IMR-90 (cell line): ENCODE measurements around the gene TMED3. TPM values are rescaled to one million over a fixed set of nuclear protein-coding genes. Genes with fewer than 3 reads are reported as not detected.

ENCODE experiments used
- ATAC-seq: fragments of 200-7000 bp; cut with Tn5 transposase; 2 replicates; pipeline ENCODE4 v1.9.1; 2020; ENCODE audit warnings: low read depth, mild to moderate bottlenecking, moderate library complexity
- BruUV-seq: library from RNA; stranded (reverse); fragments of 400-500 nt; replicated peaks from 2 replicates; lab custom pipeline; 2021; lab: Mats Ljungman, UMichigan
- CTCF ChIA-PET: fragments of 300-600 bp; formaldehyde crosslinking; extraction: SDS; loops from one replicate; lab custom pipeline; 2021; ENCODE audit warnings: antibody characterized with exemption; lab: Yijun Ruan, JAX
- POLR2A ChIA-PET: fragments of 300-600 bp; sonication (Branson Sonifier 250); formaldehyde crosslinking; loops from one replicate; lab custom pipeline; 2022; ENCODE audit warnings: antibody characterized with exemption; ENCODE audit not compliant: unreplicated experiment; lab: Charles Lee
- DNase-seq: peaks from one replicate; pipeline ENCODE4 v3.0.0; 2013
- H2AFZ ChIP-seq: replicated peaks from 2 replicates; pipeline ENCODE3; 2013; ENCODE audit warnings: low read length, mild to moderate bottlenecking; ENCODE audit not compliant: poor library complexity
- H2AK5ac ChIP-seq: 2 replicates; pipeline ENCODE4 v1.6.1; 2013; ENCODE audit warnings: low read depth, low read length, inconsistent platforms
- H2AK9ac ChIP-seq: replicated peaks from 2 replicates; pipeline ENCODE3; 2013; ENCODE audit warnings: mild to moderate bottlenecking, low read depth, low read length, moderate library complexity; ENCODE audit not compliant: poor library complexity
- H2BK120ac ChIP-seq: 2 replicates; pipeline ENCODE4 v1.6.1; 2013; ENCODE audit warnings: low read depth, low read length, inconsistent platforms
- H2BK15ac ChIP-seq: 3 replicates; pipeline ENCODE4 v1.6.1; 2013; ENCODE audit warnings: low read depth, low read length, inconsistent platforms
- H2BK20ac ChIP-seq: 2 replicates; pipeline ENCODE4 v1.6.1; 2013; ENCODE audit warnings: low read depth, mild to moderate bottlenecking, inconsistent platforms, low read length, moderate library complexity
- H2BK5ac ChIP-seq: 2 replicates; pipeline ENCODE4 v1.6.1; 2013; ENCODE audit warnings: mild to moderate bottlenecking, low read depth, low read length, inconsistent platforms; ENCODE audit not compliant: poor library complexity, severe bottlenecking
- H3K14ac ChIP-seq: replicated peaks from 2 replicates; pipeline ENCODE4 v1.6.1; 2013; ENCODE audit warnings: low read depth, low read length, inconsistent platforms
- H3K18ac ChIP-seq: 2 replicates; pipeline ENCODE4 v1.6.1; 2013; ENCODE audit warnings: low read depth, low read length, control low read depth
- H3K23ac ChIP-seq: 2 replicates; pipeline ENCODE4 v1.6.1; 2013; ENCODE audit warnings: low read depth, low read length, inconsistent platforms
- H3K27ac ChIP-seq: 2 replicates; pipeline ENCODE4 v1.5.1; 2013; ENCODE audit warnings: mild to moderate bottlenecking, control low read depth, low read length; ENCODE audit not compliant: insufficient read depth
- H3K27me3 ChIP-seq: 2 replicates; pipeline ENCODE4 v1.6.1; 2013; ENCODE audit warnings: low read length; ENCODE audit not compliant: control insufficient read depth, insufficient read depth
- H3K36me3 ChIP-seq: 2 replicates; pipeline ENCODE4 v1.6.1; 2013; ENCODE audit warnings: low read length, mixed read lengths; ENCODE audit not compliant: control insufficient read depth, insufficient read depth
- H3K4ac ChIP-seq: 2 replicates; pipeline ENCODE4 v1.6.1; 2013; ENCODE audit warnings: low read depth, low read length, inconsistent platforms
- H3K4me1 ChIP-seq: 2 replicates; pipeline ENCODE4 v1.6.1; 2013; ENCODE audit warnings: low read length, mixed read lengths; ENCODE audit not compliant: control insufficient read depth, insufficient read depth
- H3K4me2 ChIP-seq: 2 replicates; pipeline ENCODE4 v1.6.1; 2013; ENCODE audit warnings: low read depth, mild to moderate bottlenecking, control low read depth, low read length, moderate library complexity
- H3K4me3 ChIP-seq: 2 replicates; pipeline ENCODE4 v1.5.1; 2013; ENCODE audit warnings: low read depth, mild to moderate bottlenecking, control low read depth, low read length, moderate library complexity; ENCODE audit not compliant: insufficient read depth
- H3K56ac ChIP-seq: 2 replicates; pipeline ENCODE4 v1.6.1; 2013; ENCODE audit warnings: low read length, inconsistent platforms; ENCODE audit not compliant: insufficient read depth; ENCODE audit errors: extremely low read depth
- H3K79me1 ChIP-seq, 2 experiments: 2 replicates each; pipeline ENCODE4 v1.6.1; 2013; ENCODE audit warnings: low read length in 2 of 2, inconsistent platforms in 1 of 2, low read depth in 1 of 2
- H3K9ac ChIP-seq: 2 replicates; pipeline ENCODE4 v1.6.1; 2013; ENCODE audit warnings: low read depth, low read length, control low read depth
- H3K9me1 ChIP-seq: 2 replicates; pipeline ENCODE4 v1.6.1; 2013; ENCODE audit warnings: low read length, inconsistent platforms; ENCODE audit not compliant: insufficient read depth
- H3K9me3 ChIP-seq: 2 replicates; pipeline ENCODE4 v1.6.1; 2013; ENCODE audit warnings: low read length; ENCODE audit not compliant: control insufficient read depth, insufficient read depth
- H4K20me1 ChIP-seq: 2 replicates; pipeline ENCODE4 v1.6.1; 2013; ENCODE audit warnings: low read length, inconsistent platforms; ENCODE audit not compliant: insufficient read depth
- H4K5ac ChIP-seq: 2 replicates; pipeline ENCODE4 v1.6.1; 2013; ENCODE audit warnings: mild to moderate bottlenecking, low read depth, low read length, control low read depth
- H4K8ac ChIP-seq, 2 experiments: 2 replicates each; pipeline ENCODE4 v1.6.1; 2013; ENCODE audit warnings: low read depth in 2 of 2, low read length in 2 of 2, control low read depth in 1 of 2, inconsistent platforms in 1 of 2
- H4K91ac ChIP-seq: 2 replicates; pipeline ENCODE4 v1.6.1; 2013; ENCODE audit warnings: low read depth, low read length, inconsistent platforms; ENCODE audit not compliant: insufficient read depth
- WGBS, 2 experiments: methylation state at CpG; one replicate each; pipeline versions ENCODE4 v1.1.5 to v1.1.7; 2013; ENCODE audit warnings: missing lambda C conversion rate in 2 of 2; ENCODE audit not compliant: insufficient read length in 1 of 2; ENCODE audit errors: extremely low coverage in 2 of 2; 5-methylcytosine and 5-hydroxymethylcytosine counted together
- dilution Hi-C: fragments of 300-500 bp; cut with HindIII; formaldehyde crosslinking; loops from one replicate; pipeline ENCODE4 v1.14.3; 2018; ENCODE audit warnings: low sequenced_read_pairs; ENCODE audit not compliant: unreplicated experiment
- in situ Hi-C: fragments of 300-500 bp; cut with MboI; formaldehyde crosslinking; loops from 3 replicates; pipeline ENCODE4 v1.14.3; 2019; ENCODE audit warnings: low sequenced_read_pairs, inconsistent platforms, mixed read lengths
- intact Hi-C: fragments of 100-400 bp; cut with micrococcal nuclease; formaldehyde crosslinking; loops from 2 replicates; pipeline ENCODE4 v1.10.0; 2022
- polyA plus RNA-seq, 3 experiments: library from polyadenylated mRNA; depleted of rRNA; stranded (reverse); fragments of >200 nt; gene quantifications; 2 replicates each; pipeline ENCODE4 v1.2.3, GENCODE V29; 2012; ENCODE audit warnings: low replicate concordance in 1 of 3
- total RNA-seq: library from RNA; depleted of rRNA; stranded (reverse); fragments of >200 nt; gene quantifications from 2 replicates; pipeline ENCODE4 v1.2.3, GENCODE V29; 2012
- TF ChIP-seq, protein P1 (sequence below): fragments of 150-350 bp; IDR thresholded peaks from 2 replicates; pipeline ENCODE4 v1.6.1; 2016; ENCODE audit warnings: low read depth, mild to moderate bottlenecking, low read length, moderate library complexity, borderline replicate concordance

Gene TMED3
- total and polyA plus RNA-seq, 2 of the 4 experiments (the other 2 are of a cell fraction): 170 to 237 TPM

DNA sequence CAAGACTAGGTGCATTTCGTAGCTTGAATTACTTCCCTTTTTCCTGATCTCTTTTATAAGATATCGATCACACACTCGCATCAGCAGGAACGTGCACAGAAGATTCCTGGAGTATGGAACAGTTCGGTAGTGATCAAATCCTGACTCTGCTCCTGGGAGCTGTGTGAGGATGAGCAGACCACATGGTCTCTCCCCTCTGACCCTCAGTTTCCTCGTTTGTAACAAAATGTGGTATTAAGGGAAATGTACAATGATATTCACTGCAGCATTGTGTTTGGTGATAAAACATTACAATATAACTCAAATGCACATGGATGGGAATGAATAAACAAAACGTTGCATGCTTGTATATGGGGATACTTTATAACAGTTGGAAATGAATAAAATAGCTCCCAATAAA lies 26.7 kb downstream of the TMED3 start:
- Histone ChIP-seq H2BK20ac (no peak overlapping the region), H3K4me3 (no peak overlapping the region), H4K20me1 (peaks cover 4% of the 10 kb centered on the region; the same call in 1 of the 2 replicates), H2AK9ac (no peak overlapping the region), H3K27me3 (no peaks in the 10 kb centered on the region), H3K9me3 (no peaks in the 10 kb centered on the region), H4K8ac (no peak overlapping the region), H3K18ac (no peak overlapping the region), H3K56ac (no peak overlapping the region), H3K4me2 (no peak overlapping the region), H2AFZ (no peak overlapping the region), H2BK15ac (no peak overlapping the region), H2BK5ac (no peak overlapping the region), H3K14ac (no peak overlapping the region), H2BK120ac (no peak overlapping the region), H3K9ac (no peak overlapping the region), H4K5ac (no peak overlapping the region), H3K79me1 (peaks cover 0 to 8% of the 10 kb centered on the region in 2 experiments; a peak in 1 of 4 replicates), H3K9me1 (no peaks in the 10 kb centered on the region), H3K23ac (no peak overlapping the region), H3K27ac (no peak overlapping the region), H4K91ac (no peak overlapping the region), H3K4ac (no peak overlapping the region), H3K4me1 (no peaks in the 10 kb centered on the region), H2AK5ac (no peak overlapping the region), H3K36me3 (no peaks in the 10 kb centered on the region)
- ChIA-PET CTCF (interaction anchor here (0.6 kb wide), 1 partner anchor 16 kb away, joined by 6 read pairs; no protein-coding TSS in a partner anchor), POLR2A (no interaction called here)
- intact Hi-C loops (no loop called here), dilution Hi-C loops (no loop called here), in situ Hi-C loops (no loop called here)
- BruUV-seq: no TSS peak
- DNase-seq (no peak), ATAC-seq (no peak)
- TF ChIP-seq, protein P1, sequence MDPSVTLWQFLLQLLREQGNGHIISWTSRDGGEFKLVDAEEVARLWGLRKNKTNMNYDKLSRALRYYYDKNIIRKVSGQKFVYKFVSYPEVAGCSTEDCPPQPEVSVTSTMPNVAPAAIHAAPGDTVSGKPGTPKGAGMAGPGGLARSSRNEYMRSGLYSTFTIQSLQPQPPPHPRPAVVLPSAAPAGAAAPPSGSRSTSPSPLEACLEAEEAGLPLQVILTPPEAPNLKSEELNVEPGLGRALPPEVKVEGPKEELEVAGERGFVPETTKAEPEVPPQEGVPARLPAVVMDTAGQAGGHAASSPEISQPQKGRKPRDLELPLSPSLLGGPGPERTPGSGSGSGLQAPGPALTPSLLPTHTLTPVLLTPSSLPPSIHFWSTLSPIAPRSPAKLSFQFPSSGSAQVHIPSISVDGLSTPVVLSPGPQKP: no peak
- WGBS, 2 experiments: 0% methylated on average over 1 of the region's 7 CpGs; no CpG with 5 or more reads in 1 of the 2 experiments
